ENCODE data around the gene QTRT2.

DNA sequence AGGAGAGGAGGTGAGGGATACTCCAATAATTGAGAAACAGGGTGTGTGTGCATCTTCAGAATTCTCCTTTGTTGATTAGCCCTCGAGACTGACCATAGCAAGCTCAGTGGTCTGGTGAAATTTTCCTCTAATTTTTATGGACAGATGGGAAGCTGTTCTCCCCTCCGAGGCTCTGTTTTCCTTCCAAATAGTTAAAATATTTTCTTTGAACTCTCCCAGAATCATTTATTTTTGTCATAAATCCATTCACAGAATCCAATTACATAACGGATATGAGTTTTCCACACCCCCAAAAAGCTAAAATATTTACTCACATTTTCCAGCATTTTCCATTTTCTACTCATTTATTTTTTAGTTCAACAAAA is 36.5 kb downstream of the QTRT2 start:
- TF ChIP-seq, protein P1, sequence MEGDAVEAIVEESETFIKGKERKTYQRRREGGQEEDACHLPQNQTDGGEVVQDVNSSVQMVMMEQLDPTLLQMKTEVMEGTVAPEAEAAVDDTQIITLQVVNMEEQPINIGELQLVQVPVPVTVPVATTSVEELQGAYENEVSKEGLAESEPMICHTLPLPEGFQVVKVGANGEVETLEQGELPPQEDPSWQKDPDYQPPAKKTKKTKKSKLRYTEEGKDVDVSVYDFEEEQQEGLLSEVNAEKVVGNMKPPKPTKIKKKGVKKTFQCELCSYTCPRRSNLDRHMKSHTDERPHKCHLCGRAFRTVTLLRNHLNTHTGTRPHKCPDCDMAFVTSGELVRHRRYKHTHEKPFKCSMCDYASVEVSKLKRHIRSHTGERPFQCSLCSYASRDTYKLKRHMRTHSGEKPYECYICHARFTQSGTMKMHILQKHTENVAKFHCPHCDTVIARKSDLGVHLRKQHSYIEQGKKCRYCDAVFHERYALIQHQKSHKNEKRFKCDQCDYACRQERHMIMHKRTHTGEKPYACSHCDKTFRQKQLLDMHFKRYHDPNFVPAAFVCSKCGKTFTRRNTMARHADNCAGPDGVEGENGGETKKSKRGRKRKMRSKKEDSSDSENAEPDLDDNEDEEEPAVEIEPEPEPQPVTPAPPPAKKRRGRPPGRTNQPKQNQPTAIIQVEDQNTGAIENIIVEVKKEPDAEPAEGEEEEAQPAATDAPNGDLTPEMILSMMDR (IDR thresholded peaks at IDR 0.05) = no peak
- TF ChIP-seq POLR2AphosphoS5 (IDR thresholded peaks at IDR 0.05) = no peak
- no peak for TF ChIP-seq EP300 (IDR thresholded peaks at IDR 0.05)
- TF ChIP-seq POLR2A (IDR thresholded peaks at IDR 0.05) = no peak

Measured in upper lobe of left lung (tissue), 4 donors.